ENCODE data around the gene HIVEP3. TPM values are rescaled to one million over a fixed set of nuclear protein-coding genes. Genes with fewer than 3 reads are reported as not detected.

HIVEP3 gene
- total and polyA plus RNA-seq, 2 donors (not counting 1 experiment from before 2014, with no cell fraction given), result 2.0 to 5.1 TPM

- Histone ChIP-seq H3K9ac (ENCODE audit: low read length) (no peak overlapping the region), H3K9me3 (ENCODE audit: control extremely low read depth in 1 of 3, control insufficient read depth in 2 of 3, insufficient read depth in 1 of 3, low read length in 2 of 3) (no peaks in the 10 kb centered on the region), H3K27me3 (replicated peaks in 1 of 4; ENCODE audit: control extremely low read depth in 1 of 4, control insufficient read depth in 3 of 4, insufficient read depth in 4 of 4, low read length in 3 of 4) (no peaks in the 10 kb centered on the region), H3K4me1 (ENCODE audit: control insufficient read depth in 2 of 2, insufficient read depth in 2 of 2, low read length in 2 of 2) (no peaks in the 10 kb centered on the region), H3K36me3 (replicated peaks in 1 of 2; ENCODE audit: control extremely low read depth in 1 of 2, control insufficient read depth in 1 of 2, extremely low read depth in 1 of 2, insufficient read depth in 2 of 2, low read length in 1 of 2) (no peaks in the 10 kb centered on the region), H2AFZ (ENCODE audit: insufficient read depth, low read depth, low read length, poor library complexity, severe bottlenecking) (no peak overlapping the region), H3K4me2 (replicated peaks; ENCODE audit: low read depth, low read length, poor library complexity, severe bottlenecking) (no peak overlapping the region), H3K79me2 (ENCODE audit: control insufficient read depth, insufficient read depth, low read length) (no peaks in the 10 kb centered on the region), H3K4me3 (ENCODE audit: control extremely low read depth in 1 of 5, extremely low read depth in 1 of 5, insufficient read depth in 1 of 5, low read depth in 2 of 5, low read length in 4 of 5) (no peak overlapping the region), H3K27ac (ENCODE audit: low read length in 2 of 2) (no peak overlapping the region), H4K20me1 (ENCODE audit: control insufficient read depth, insufficient read depth, low read length, poor library complexity, severe bottlenecking) (no peaks in the 10 kb centered on the region)
- Mint-ChIP-seq H3K9me3 (ENCODE audit: insufficient read depth) (no peaks in the 10 kb centered on the region), H3K27me3 (no peaks in the 10 kb centered on the region), H3K4me1 (no peaks in the 10 kb centered on the region), H3K4me3 (no peak overlapping the region), H3K27ac (no peak overlapping the region)
- DNase-seq (no peak), ATAC-seq (ENCODE audit: low read depth) (no peak)
- intact Hi-C loops (cut with micrococcal nuclease), result no loop called here
- POLR2A ChIA-PET, result no interaction called here
- CTCF ChIA-PET, result no interaction called here
- TF ChIP-seq CTCF (IDR thresholded peaks at IDR 0.05) (no peak), EZH2 (IDR thresholded peaks at IDR 0.05; ENCODE audit: borderline replicate concordance, insufficient read depth, low read depth, low read length, poor library complexity, severe bottlenecking) (no peak)
- 81% methylated on average over 2 of the region's 5 CpGs for WGBS (ENCODE audit: insufficient coverage)
Observed at GRCh38 chr1:41833519-41834000, 85.2 kb downstream of the HIVEP3 start.

GRCh38 chr1:41830726-41831125, 88.0 kb downstream of the HIVEP3 start:
- Histone ChIP-seq H3K4me2 (replicated peaks; ENCODE audit: low read depth, low read length, poor library complexity, severe bottlenecking) (no peak overlapping the region), H3K27me3 (replicated peaks in 1 of 4; ENCODE audit: control extremely low read depth in 1 of 4, control insufficient read depth in 3 of 4, insufficient read depth in 4 of 4, low read length in 3 of 4) (no peaks in the 10 kb centered on the region), H3K36me3 (replicated peaks in 1 of 2; ENCODE audit: control extremely low read depth in 1 of 2, control insufficient read depth in 1 of 2, extremely low read depth in 1 of 2, insufficient read depth in 2 of 2, low read length in 1 of 2) (no peaks in the 10 kb centered on the region), H3K4me3 (ENCODE audit: control extremely low read depth in 1 of 5, extremely low read depth in 1 of 5, insufficient read depth in 1 of 5, low read depth in 2 of 5, low read length in 4 of 5) (no peak overlapping the region), H3K9ac (ENCODE audit: low read length) (no peak overlapping the region), H3K27ac (ENCODE audit: low read length in 2 of 2) (no peak overlapping the region), H3K79me2 (ENCODE audit: control insufficient read depth, insufficient read depth, low read length) (no peaks in the 10 kb centered on the region), H4K20me1 (ENCODE audit: control insufficient read depth, insufficient read depth, low read length, poor library complexity, severe bottlenecking) (no peaks in the 10 kb centered on the region), H3K9me3 (ENCODE audit: control extremely low read depth in 1 of 3, control insufficient read depth in 2 of 3, insufficient read depth in 1 of 3, low read length in 2 of 3) (no peaks in the 10 kb centered on the region), H2AFZ (ENCODE audit: insufficient read depth, low read depth, low read length, poor library complexity, severe bottlenecking) (no peak overlapping the region), H3K4me1 (ENCODE audit: control insufficient read depth in 2 of 2, insufficient read depth in 2 of 2, low read length in 2 of 2) (no peaks in the 10 kb centered on the region)
- H3K9me3 Mint-ChIP-seq (ENCODE audit: insufficient read depth), result no peaks in the 10 kb centered on the region
- ChIA-PET CTCF (no interaction called here), POLR2A (no interaction called here)
- H3K27me3 Mint-ChIP-seq, result no peaks in the 10 kb centered on the region
- H3K4me3 Mint-ChIP-seq, result no peak overlapping the region
- H3K4me1 Mint-ChIP-seq, result no peaks in the 10 kb centered on the region
- no peak overlapping the region for H3K27ac Mint-ChIP-seq
- no peak for DNase-seq
- TF ChIP-seq CTCF (IDR thresholded peaks at IDR 0.05), result no peak
- no peak for TF ChIP-seq EZH2 (IDR thresholded peaks at IDR 0.05; ENCODE audit: borderline replicate concordance, insufficient read depth, low read depth, low read length, poor library complexity, severe bottlenecking)
- intact Hi-C loops (cut with micrococcal nuclease), result no loop called here
- ATAC-seq (ENCODE audit: low read depth), result no peak
- WGBS (ENCODE audit: insufficient coverage), result 92% methylated on average over 2 of the region's 3 CpGs
